A204.1 (cell line): ENCODE data around the gene PCIF1.
"Not testable (repeated sequence)": the region's sequence is repeated elsewhere in the genome, so short reads cannot be mapped to it uniquely, and the experiment has no call there.

Source experiments
- FAIRE-seq: peaks from 2 replicates; lab custom pipeline; 2012; peaks lifted over from hg19 to GRCh38; lab: Jason Lieb, UNC

Gene PCIF1

GRCh38 chr20:45934586-45935415 is at the start of gene PCIF1:
TSS of gene PCIF1 (plus strand) at chr20:45934683. CDS start at chr20:45939000, 4,317 bp downstream.
- FAIRE-seq, result no peak

- FAIRE-seq, result no peak
Measured at GRCh38 chr20:45886590-45887345, 47.7 kb upstream of the PCIF1 start.

GRCh38 chr20:45887346-45887715 is 47.2 kb upstream of the PCIF1 start, which contains the start of gene SPATA25:
TSS of gene SPATA25 (minus strand) at chr20:45887622. CDS start at chr20:45887590, 32 bp downstream.
- FAIRE-seq, result no peak

GRCh38 chr20:45888681-45889080 is 45.8 kb upstream of the PCIF1 start:
- no peak for FAIRE-seq

GRCh38 chr20:45890077-45890984 is 44.2 kb upstream of the PCIF1 start:
- FAIRE-seq, result no peak

- no peak for FAIRE-seq
Measured at GRCh38 chr20:45890985-45891983, 43.2 kb upstream of the PCIF1 start, which contains the start of the genes CTSA and NEURL2. TSS of gene CTSA (plus strand) at chr20:45891335. CDS start at chr20:45891569, 234 bp downstream. TSS of gene NEURL2 (minus strand) at chr20:45891208. CDS start at chr20:45890991, 217 bp downstream.

GRCh38 chr20:45892049-45892825 is 42.2 kb upstream of the PCIF1 start:
- FAIRE-seq, result no peak

- no peak for FAIRE-seq
Measured at GRCh38 chr20:45892828-45893500, 41.5 kb upstream of the PCIF1 start.

GRCh38 chr20:45893831-45894230 is 40.7 kb upstream of the PCIF1 start:
- no peak for FAIRE-seq

GRCh38 chr20:45894797-45895196 is 39.7 kb upstream of the PCIF1 start:
- no peak for FAIRE-seq

GRCh38 chr20:45896641-45897161 is 37.8 kb upstream of the PCIF1 start:
- FAIRE-seq, result no peak

- no peak for FAIRE-seq
Measured at GRCh38 chr20:45897289-45897688, 37.2 kb upstream of the PCIF1 start.

- FAIRE-seq, result no peak
Measured at GRCh38 chr20:45897692-45898091, 36.8 kb upstream of the PCIF1 start.

- no peak for FAIRE-seq
Measured at GRCh38 chr20:45898285-45898684, 36.2 kb upstream of the PCIF1 start.

GRCh38 chr20:45899046-45899835 is 35.2 kb upstream of the PCIF1 start:
- no peak for FAIRE-seq

- FAIRE-seq, result not testable (repeated sequence)
Measured at GRCh38 chr20:45901332-45901731, 33.2 kb upstream of the PCIF1 start.

GRCh38 chr20:45902199-45902701 is 32.2 kb upstream of the PCIF1 start:
- FAIRE-seq, result no peak
